GM21390 (cell line): ENCODE measurements around the gene STYK1.
"Not testable (repeated sequence)": the region's sequence is repeated elsewhere in the genome, so short reads cannot be mapped to it uniquely, and the experiment has no call there.

Experiments used
- ATAC-seq: cut with Tn5 transposase; IDR thresholded peaks from one replicate; pipeline ENCODE4 v1.9.1; 2021; ENCODE audit not compliant: unreplicated experiment

STYK1 gene

GRCh38 chr12:10690906-10691305 lies 17.1 kb upstream of the STYK1 start:
- ATAC-seq = no peak

- no peak for ATAC-seq
Measured at GRCh38 chr12:10689146-10689545, 15.3 kb upstream of the STYK1 start.

DNA sequence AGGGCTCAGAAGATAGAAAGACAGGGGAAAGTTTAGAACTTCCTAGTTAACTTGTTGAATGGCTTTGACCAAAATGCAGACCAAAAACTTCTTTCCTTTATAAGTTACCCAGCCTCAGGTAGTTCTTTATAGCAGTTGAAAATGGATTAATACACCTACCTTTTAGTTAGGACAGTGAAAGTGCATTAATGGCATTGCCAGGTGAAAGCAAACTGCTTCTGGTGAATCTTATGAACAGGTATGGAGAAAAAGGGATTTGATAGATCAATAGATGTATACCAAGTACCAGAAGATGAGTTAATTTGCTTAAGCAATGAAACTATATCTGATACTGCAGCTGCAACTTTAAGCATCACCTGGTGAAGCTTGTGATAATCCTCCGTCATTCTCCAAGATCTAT lies 14.2 kb upstream of the STYK1 start:
- no peak for ATAC-seq

DNA sequence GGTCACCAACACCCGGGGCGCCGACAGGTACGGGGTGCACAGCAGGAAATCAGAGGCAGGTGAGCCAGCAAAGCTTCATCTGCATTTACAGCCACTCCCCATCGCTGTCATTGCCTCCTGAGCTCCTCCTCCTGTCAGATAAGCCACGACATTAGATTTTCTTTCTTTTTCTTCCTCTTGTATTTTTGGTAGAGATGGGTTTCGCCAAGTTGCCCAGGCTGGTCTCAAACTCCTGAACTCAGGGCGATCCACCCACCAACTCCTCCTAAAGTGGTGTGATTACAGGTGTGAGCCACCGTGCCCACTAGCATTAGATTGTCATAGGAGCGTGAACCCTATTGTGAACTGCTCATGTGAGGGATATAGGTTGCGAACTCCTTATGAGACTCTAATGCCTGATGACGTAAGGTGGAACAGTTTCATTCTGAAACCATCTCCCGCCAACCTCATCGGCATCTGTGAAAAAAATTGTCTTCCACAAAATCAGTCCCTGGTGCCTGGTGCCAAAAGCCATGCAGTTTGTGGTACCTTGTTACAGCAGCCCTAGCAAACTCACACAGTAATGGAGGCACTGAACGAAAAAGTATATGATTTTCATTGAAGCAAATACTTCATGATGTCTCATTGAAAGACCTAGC lies 1.5 kb downstream of the STYK1 start:
- no peak for ATAC-seq

DNA sequence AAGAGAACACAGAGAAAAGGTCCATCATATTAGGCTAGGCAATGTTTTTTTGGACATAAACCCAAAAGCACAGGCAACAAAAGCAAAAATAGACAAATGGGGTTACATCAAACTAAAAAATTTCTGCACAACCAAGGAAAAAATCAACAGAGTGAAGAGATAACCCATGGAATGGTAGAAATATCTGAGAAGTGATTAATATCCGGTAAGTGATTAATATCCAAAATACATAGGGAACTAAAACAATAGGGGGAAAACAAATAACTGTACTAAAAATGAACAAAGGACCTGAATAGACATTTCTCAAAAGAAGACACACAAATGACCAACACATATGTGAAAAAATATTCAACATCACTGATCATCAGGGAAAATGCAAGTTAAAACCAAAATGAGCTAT lies 4.3 kb downstream of the STYK1 start:
- ATAC-seq = no peak

- no peak for ATAC-seq
Measured at GRCh38 chr12:10668526-10668925, 5.3 kb downstream of the STYK1 start.

GRCh38 chr12:10667581-10667980 lies 6.3 kb downstream of the STYK1 start:
- no peak for ATAC-seq

GRCh38 chr12:10664499-10664898 lies 9.4 kb downstream of the STYK1 start:
- ATAC-seq = no peak

GRCh38 chr12:10663869-10664268 lies 10.0 kb downstream of the STYK1 start:
- no peak for ATAC-seq

- no peak for ATAC-seq
Measured at GRCh38 chr12:10661338-10661737, 12.5 kb downstream of the STYK1 start.

DNA sequence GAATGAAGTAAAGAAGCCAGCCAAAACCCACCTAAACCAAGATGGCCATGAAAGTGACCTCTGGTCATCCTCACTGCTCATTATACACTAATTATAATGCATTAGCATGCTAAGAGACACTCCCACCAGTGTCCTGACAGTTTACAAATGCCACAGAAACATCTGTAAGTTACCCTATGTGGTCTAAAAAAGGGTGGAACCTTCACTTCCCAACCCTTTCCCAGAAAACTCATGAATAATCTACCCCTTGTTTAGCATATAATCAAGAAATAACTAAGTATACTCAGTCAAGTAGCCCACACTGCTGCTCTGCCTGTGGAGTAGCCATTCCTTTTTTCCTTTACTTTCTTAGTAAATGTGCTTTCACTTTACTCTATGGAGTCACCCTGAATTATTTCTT lies 19.8 kb downstream of the STYK1 start:
- no peak for ATAC-seq

- no peak for ATAC-seq
Measured at GRCh38 chr12:10652192-10652591, 21.7 kb downstream of the STYK1 start.

GRCh38 chr12:10646576-10646975 lies 27.3 kb downstream of the STYK1 start:
- ATAC-seq = not testable (repeated sequence)

GRCh38 chr12:10645910-10646309 lies 27.9 kb downstream of the STYK1 start:
- ATAC-seq = no peak

- ATAC-seq = no peak
Measured at GRCh38 chr12:10641735-10642500, 31.9 kb downstream of the STYK1 start.

- no peak for ATAC-seq
Measured at GRCh38 chr12:10638728-10639127, 35.1 kb downstream of the STYK1 start.

DNA sequence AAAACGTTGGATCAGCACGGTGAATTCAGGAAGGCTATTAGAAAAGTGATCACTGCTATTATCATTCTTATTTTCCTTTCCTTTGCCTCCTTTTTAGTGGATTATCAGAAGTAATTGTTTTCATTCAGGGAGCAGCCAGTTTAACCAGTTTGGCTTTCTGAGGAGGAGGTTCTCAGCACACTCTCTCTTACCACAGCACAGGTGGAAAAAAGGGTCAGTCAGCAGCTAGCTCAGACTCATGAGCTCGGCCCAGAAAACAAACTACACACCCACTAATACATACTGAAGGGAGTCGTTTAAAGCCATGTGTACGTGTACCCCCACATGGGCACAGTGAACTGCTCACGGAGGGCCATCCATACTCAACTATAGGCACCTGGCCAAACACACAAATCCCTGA lies 37.2 kb downstream of the STYK1 start:
- no peak for ATAC-seq

- no peak for ATAC-seq
Measured at GRCh38 chr12:10636124-10636523, 37.7 kb downstream of the STYK1 start.

- ATAC-seq = no peak
Measured at GRCh38 chr12:10635306-10635705, 38.5 kb downstream of the STYK1 start.

DNA sequence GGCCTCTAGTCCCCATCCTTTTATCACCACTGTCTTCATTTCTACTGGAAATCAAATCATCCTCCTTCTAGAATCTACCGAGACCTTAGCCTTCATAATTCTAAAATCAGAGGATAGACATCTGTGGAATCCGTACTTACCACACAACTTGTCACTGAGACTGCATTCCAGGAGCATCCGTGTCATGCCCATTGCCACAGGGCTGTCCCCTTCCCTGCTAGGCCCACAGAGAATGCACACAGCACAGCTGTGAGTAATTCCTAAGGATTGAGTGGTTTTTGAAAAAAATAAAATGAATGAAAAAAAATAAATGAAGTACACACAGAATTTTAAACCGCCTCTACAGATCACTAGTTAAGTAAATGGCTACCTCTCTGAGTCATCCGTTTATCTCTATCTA lies 39.4 kb downstream of the STYK1 start:
- no peak for ATAC-seq

DNA sequence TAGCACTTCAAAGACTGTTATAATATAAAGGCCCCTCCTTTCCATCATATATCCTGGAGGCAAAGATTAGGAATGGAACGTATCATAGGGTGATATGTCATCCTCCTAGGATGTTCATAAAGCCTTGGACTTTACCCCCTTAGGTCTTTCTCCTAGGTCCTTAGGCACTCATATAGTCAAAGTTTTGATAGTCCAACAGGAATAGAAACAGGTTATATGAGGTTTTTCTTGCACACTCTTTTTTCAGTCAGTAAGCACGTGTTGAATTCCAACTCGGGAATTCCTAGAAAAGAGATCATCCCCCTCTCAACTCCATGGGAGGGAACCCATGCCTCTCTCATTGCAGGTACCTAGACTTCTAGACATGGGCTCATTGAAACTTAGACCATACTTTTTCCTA lies 40.3 kb downstream of the STYK1 start:
- ATAC-seq = no peak

- no peak for ATAC-seq
Measured at GRCh38 chr12:10632226-10632625, 41.6 kb downstream of the STYK1 start.

DNA sequence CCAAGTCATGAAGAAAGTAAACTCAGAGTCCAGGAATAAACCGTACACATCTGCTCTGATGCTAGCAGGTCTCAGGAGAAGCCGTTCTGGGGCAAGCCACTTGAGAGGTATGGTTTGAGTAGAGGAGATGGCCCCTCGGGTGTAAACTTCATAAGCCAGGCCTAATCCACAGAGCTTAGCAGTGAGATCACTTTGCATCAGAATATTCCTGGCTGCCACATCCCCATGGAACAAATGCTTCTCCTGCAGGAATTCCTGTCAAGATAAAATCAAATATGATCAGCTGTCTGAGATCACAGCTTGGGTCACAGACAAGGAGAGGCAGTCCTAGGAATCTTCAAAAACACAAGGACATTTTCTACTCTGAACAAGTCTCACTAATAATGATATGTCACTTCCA lies 49.2 kb downstream of the STYK1 start:
- ATAC-seq = no peak
